NOMO-1 (cell line): ENCODE results near the gene TMEM212.

Source experiments
- DNase-seq, 2 experiments: peaks; one replicate each; lab custom pipeline; 2025; ENCODE audit not compliant: unreplicated experiment in 2 of 2; lab: John Stamatoyannopoulos, UW

The TMEM212 gene

DNA sequence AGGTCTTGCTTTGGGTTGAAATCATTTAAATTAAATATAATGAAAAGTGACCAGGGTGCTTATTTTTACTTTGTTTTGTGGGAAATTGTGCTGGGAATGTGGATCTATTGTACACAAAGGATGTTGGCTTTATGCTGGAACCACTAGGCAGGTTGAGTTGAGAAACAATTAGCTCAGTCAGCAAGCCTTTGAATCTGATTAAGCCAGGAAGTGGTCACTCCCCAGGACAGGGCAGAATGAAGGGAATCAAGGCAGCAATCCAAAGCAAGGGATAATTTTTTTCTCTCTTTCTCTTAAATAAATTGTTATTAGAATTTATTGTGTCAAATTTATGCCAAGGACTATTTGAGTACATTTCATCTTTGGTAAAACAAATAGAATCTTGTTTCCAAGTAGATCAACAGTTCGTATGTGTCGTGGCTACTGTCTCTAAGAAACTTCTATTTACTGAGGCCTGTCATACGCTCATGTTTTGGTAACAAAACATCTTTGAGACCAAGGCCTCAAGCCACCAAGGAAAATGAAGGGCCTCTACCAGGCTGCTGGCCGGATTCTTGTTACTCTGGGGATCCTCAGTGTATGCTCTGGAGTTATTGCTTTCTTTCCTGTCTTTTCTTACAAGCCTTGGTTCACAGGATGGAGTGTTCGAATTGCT lies at the start of gene TMEM212:
TSS of gene TMEM212 (plus strand) at position 486 of the 655 bp plus-strand sequence. CDS start at position 521, 35 bp downstream.
- DNase-seq, result no peak

GRCh38 chr3:171796625-171797264 lies 46.4 kb upstream of the TMEM212 start:
- no peak for DNase-seq

DNA sequence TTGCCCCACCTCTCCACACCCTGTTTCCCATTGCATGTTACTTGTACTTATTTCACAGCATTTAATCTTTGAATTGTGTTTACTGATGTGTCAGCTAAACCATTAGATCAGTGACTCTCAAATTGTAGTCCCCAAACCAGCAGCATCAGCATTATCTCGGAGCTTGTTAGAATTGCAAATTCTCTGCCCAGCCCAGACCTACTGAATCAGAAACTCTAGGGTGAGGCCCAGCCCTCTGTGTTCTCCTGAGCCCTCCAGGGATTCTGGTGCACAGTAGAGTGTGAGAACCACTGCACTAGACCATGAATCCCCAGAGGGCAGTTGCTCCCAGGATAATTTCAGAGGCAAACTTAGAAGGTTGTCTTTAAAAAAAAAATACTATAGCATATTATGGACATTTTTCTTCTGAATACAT lies 45.9 kb upstream of the TMEM212 start:
- no peak for DNase-seq

DNA sequence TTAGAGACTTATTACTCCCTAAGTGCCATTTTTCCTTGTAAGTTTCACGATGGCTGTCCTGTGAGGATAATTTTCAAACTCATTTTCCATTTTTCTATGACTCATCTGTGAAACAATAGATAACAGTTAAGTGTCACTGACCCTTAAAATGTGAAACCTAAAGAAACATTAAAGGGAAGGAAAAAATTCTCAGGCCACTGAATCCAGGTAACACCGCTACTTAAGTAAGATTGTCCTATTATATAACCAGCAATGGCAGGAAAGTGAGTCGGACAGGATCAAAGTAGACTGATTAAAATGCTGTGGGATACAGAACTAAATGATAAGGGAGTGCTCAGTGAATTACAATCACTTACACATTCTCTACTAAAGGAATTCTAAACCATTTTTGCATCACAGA lies 45.3 kb upstream of the TMEM212 start:
- no peak for DNase-seq

DNA sequence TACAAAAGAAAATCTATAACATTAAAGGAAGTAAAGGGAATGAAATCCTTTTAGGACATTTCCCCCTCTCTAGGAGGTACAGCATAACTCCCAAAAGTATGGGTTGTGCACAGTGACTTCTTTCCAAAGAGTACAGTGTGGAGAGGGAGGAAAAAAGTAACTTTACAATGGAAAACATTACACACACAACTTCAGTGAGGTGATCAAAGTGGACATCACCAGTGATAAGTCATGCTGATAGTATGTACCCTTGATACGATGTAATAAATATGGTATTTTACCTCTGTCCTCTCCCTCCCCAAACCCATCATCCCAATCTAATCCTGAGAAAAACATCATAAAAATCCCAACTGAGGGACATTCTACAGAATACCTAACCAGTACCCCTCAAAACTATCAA lies 43.6 kb upstream of the TMEM212 start:
- DNase-seq, result no peak

DNA sequence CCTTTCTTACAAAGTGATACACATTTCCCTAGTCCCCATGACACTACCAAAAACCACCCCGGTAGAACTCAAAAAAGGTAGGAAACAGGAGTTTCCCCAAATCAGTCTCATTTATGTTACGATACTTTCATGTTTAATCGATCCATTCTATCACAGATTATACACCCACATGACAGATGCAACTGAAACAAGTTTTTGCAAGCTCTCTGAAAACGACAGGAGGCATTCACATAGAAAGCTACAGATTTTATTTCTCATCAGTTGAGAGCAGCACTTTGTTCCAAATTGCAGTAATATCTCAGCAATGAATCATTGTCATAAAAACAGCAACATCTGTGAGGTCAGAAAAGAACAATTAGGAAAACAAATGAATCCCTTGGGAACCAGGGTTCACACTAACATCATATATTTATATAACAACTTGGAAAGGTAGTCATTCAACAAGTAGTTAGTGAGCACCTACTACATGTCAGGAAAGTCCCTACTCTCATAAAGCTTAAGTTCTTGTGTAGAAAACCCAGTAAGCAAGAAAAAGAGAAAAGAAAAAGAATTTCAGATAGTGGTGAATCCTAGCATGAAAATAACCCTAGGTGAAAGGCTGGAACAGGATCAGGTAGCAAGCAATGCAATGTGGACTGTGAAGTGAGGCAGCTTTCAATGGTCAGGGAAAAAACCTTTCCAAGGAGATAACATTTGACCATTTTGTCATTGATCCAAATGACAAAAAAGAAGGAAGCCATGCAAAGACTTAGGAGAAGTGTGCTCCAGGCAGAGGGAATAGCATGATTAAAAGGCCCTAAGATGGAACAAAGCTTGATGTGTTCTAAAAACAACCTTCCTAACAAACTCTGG lies 41.2 kb upstream of the TMEM212 start:
- no peak for DNase-seq

GRCh38 chr3:171802590-171802956 lies 40.6 kb upstream of the TMEM212 start:
- no peak for DNase-seq

GRCh38 chr3:171803044-171803443 lies 40.1 kb upstream of the TMEM212 start:
- DNase-seq, result peak; percentile 33 to 37

DNA sequence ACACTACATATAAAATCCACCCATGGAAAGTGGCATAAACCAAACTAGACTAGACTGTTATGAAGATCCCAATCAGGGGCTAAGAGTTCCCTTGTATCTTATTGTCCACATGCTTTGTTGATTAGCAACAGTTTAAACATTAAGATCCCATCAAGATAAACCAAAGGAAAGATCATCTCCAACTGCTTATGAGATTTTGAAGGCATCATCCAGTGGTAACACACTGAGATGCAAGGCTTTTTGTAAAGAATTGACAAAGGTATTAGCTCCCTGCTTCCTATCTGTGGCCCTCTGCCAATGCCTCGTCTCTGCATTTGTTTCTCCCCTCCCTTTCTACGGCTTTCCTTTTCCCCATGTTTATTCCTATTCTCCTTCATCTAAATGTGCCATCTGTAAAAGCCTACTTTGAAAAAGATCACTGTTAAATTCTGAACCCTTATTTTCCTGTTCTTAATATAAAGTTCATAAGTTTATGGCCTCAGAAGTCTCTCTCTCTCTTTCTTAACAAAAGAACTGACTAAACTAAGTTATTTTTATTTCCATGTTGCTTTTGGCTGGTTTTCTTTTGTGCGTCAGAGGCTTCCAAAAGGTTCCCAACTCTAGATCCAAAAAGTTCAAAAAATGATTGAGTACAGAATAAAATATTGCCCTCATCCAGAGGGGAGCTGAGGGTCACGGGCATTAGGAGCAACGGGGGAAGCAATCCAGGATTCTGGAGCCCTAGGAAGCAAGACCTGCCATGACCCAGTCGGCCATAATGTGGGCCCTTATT lies 38.3 kb upstream of the TMEM212 start:
- DNase-seq, result no peak

GRCh38 chr3:171805687-171806086 lies 37.5 kb upstream of the TMEM212 start:
- no peak for DNase-seq

DNA sequence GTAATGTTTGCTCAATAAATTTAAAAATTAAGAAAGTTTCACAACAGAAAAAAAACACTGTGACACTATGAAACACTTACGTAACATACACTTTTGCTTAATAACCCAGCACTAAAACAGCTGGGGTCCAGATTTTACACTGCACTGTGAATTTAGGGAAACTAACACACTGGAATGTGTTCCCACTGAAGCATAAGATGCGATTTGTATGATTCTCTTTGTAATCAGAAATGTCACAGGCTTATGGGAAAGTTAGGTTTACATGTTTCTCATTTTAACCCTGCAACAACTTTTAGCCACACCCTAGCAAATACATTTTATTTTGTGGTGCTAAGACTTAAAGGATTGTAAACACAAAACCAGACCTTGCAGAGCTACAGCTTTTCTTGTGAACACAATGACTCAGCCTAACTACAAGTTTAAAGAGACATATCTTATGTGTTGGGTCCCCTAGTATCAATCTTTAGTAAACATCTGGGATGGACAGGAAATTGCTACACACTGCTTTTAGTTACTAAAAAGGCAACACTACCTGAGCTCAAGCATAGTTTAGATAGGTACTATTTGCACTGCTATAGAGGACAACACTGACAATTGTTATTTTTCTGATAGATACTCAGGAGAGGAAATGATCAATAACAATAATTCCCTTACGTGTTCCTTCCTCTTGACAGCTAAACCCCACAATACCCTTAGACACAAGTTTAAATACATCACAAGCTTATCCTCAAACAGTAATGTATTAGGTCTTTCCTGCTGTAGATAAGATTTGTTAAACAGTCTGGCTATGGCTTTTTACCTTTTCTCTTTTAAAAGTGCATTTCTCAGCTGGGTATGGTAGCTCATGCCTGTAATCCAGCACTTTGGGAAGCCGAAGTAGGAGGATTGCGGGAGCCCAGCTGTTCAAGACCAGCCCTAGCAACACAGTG lies 36.7 kb upstream of the TMEM212 start:
- peak; percentile 26 to 71 for DNase-seq

DNA sequence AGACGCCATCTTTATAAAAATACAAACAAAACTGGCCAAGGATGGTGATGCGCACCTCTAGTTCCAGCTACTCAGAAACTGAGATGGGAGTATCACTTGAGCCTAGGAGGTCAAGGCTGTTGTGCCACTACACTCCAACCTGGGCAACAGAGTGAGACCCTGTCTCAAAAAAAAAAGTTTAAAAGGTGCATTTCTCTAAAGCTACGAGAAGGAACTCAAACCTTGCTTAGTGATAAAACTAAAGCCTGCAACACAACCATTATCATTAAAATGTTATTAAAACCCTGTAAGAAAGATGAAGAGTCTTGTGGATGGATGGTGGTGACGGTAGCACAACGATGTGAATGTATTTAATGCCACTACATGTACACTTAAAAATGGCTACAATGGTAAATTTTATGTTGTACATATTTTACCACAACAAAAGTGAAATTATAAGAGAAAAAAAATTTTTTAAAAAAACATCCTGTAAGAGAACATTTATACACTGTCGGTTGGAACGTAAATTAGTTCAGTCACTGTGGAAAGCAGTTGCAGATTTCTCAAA lies 35.9 kb upstream of the TMEM212 start:
- DNase-seq, result no peak

DNA sequence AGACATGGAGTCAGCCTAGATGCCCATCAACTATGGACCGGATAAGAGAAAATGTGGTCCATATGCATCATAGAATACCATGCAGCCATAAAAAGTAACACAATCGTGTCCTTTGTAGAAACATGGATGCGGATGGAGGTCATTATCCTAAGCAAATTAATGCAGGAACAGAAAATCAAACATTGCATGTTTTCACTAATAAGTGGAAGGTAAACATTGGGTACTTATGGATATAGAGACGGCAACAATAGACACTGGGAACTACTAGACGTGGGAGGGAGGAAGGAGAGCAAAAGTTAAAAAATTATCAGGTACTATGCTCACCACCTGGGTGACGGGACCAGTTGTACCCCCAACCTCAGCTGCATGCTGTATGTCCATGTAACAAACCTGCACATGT lies 35.3 kb upstream of the TMEM212 start:
- no peak for DNase-seq

DNA sequence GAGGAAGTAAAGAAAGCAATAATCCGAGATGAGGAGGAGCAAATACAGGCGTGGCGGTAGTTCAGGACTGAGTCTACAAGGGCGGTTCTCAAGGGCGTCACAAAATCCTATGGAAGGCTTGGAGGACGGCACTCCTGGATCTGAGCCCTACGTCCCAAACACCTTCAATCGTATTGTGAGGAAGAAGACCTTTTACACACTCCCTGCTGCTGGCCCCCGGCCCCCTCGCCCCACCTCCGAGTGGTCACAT lies 33.6 kb upstream of the TMEM212 start:
- DNase-seq, result peak; percentile 59 to 88

GRCh38 chr3:171809861-171810628 lies 33.1 kb upstream of the TMEM212 start, which contains the start of gene PLD1:
Gene PLD1, minus strand, starts transcription at chr3:171810483. Its CDS starts 72,432 bp downstream, at chr3:171738051.
- peak; percentile 62 to 83 for DNase-seq

- DNase-seq, result peak; percentile 40 to 44
Measured at GRCh38 chr3:171810629-171811294, 32.4 kb upstream of the TMEM212 start.

DNA sequence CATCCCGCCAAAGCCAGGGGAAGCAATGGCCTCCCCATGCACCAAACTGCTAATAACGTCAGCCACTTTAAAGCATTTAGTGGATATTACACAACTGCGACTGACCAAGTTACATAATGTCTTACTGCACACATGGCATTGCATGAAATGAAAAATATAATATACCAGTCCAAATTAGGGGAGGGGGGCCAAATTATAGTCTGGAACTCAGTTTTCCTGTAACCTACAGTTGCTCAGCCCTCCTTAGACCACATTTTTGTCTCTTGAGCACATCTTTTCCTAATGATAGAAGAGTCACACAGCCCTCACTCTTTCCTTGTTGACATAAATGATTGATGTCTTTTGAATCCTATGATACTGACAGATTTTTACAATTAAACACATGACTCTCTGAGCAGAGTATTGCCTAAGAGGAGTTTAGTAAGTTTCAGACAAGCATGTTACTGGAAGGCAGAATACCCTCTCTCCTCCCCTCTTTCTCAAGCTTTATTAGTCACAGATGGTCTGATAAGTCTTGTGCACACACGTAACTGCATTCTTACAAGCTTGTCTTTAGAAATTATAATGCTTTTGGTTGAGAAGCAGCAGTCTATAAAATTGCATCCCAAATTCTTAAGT lies 31.7 kb upstream of the TMEM212 start:
- peak; percentile 82 to 93 for DNase-seq

- no peak for DNase-seq
Measured at GRCh38 chr3:171811913-171812335, 31.2 kb upstream of the TMEM212 start.
